T-helper 1 cell (primary cell): Measurements from ENCODE around the gene PYGO2.

ENCODE experiments used
- DNase-seq, 5 donors: peaks; one replicate each; pipeline ENCODE4 v3.0.0-alpha.2; 2012 to 2020

PYGO2 gene

DNA sequence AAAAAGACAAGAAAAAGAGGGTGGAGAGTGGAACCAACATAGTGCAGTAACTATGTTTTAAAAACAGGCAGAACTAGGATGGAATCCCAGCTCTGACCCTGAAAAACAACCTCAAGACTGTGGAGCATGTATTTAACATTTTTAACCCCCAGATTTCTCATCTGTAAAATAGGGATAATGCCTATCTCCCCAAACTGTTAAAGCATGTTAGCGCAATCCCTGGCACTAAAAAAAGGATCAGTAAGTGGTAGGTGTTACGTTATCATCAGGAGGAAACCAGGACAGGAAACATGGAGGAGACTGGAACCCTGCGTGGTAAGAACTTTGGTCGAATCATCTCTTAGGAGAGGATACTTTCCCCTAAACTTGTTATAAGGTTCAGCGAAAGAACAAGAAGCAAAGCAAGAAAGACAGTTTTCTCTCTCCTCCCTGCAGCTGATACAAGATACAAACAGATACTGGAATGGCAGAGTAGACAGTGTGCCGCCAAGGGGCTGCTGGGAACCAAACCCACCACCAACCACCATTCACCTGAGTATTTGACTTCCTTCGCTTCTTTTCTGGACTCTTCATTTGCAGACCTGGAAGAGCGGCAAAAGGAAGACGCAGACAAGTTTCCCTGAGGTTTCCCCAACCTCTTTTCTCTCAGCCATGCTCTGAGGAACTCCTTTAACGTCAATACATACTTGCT is 991 bp downstream of the PYGO2 start:
- DNase-seq, result no peak

DNA sequence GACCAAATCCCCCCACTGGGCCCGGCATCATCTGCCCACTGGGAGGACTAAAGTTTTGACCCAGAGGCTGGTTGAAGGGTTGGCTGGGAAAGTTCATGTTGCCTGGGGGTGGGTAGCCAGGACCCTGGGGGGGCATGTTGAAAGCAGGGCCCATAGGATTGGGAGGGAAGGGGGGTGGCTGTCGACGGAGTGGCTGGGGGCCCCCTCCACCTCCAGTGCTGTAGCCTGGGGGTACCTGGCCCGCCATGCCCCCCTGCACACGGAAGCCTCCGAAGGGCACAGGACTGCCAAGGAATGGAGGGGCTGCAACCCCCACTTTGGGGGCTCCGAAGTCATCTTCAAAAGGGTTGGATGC is 2.2 kb downstream of the PYGO2 start:
- DNase-seq, result no peak

GRCh38 chr1:154958681-154959425 is 2.7 kb downstream of the PYGO2 start:
- no peak for DNase-seq

DNA sequence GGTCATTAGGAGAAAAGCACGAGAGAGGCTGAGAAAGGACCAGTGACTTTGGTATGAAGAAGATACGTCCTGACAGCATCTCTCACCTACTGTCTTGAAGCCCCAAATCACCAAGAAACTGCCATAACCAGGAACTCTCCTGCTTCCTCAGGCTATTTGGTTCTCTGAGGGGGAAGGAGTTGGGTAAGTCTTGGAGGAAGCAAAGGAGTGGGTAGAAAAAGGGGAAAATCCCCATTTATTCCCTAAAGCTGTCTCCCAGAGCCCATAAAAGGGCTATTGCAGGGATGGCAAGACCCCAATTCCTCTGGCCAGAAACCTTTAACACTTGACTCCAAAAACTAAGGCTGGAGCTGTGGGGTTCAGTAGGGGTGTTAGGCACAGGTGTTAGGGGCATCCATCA is 3.5 kb downstream of the PYGO2 start:
- DNase-seq, result no peak

DNA sequence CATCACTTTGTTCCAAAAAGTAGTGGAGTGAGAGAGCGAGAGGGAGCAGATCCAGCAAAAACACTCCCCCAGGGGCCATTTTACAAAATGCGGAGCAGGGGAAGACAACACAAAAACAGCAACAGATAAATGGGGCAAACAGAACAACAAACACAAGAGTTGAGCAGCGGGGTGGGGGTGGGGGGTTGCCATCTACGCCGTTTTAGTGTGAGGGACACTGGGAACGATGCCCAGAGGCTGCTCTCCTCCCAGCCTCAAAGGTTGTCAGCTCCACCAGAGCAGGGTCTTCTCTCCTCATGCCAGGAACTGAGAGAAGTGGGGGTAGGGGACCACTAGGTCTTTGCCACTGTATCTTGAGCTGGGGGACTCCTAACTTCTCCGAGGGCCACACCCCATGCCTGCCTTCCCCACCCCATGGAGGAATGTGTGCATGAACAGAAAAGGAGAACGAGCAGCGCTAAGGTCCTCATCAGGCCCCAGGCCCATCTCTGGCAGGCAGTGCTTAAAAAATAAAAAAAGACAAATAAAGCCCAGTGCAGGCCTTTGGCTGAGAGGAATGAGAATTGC is 4.4 kb downstream of the PYGO2 start:
- no peak for DNase-seq

DNA sequence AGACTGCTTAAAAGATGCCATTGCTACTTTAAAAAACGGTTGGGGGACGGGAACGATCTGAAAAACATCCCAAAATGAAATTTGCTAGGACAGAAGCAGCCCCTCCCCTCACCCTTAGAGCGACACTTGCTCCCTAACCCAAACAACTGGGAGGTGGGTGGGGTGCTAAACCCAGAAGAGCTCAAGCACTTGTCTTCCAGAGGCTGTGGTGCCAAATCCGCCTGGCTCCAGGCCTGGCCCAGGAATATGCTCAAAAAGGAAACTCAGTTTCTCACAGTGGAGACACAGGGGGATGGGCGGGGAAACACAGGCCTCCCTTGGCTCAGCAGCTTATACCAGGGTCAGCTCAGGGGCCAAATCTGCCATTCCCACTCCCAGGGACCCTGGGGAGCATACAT is 5.0 kb downstream of the PYGO2 start:
- no peak for DNase-seq

DNA sequence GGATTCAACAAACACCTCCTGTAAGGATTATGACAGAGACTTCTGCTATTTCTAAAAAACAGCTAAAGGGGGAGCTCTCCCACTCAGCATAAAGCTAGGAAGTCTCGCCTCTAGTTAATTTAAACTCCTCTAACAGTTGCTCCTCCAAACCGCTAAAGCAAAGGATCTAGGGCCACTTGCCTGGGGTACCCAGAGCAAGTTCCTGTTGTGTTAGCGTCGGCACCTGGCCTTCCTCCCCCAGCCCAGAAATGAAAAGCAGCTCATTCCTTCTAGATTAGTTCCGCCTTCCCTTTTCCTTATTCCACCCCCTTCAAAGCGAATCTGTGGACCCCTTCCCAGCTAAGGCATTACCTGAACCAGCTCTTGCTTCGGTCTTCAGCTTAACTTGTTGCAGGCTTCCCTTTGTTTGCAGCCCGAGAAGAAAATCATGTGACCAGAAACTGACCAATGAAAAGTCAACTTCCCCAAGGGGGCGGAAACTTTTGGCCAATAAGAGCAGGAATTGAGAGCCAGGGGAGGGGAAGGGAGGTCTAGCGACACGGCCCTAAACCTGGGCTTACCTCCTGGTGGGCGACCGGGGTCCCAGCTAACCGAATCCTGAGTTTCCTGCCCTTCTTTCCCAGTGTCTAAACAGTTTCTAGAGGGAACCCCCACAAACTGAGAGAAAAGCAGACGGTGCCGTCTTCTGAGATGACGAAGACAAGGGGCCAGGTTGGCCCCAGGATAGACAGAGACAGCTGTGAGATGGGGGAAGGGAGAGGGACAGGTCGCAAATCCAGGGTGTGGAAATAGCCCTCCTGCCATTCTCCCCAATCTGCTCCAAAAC is 5.7 kb downstream of the PYGO2 start, which contains the start of gene PBXIP1:
Gene PBXIP1, minus strand, starts transcription at position 382 of the 826 bp plus-strand sequence. CDS start 2,378 bp downstream, outside the sequence.
- peak; percentile 61 to 89 (median 71) for DNase-seq

DNA sequence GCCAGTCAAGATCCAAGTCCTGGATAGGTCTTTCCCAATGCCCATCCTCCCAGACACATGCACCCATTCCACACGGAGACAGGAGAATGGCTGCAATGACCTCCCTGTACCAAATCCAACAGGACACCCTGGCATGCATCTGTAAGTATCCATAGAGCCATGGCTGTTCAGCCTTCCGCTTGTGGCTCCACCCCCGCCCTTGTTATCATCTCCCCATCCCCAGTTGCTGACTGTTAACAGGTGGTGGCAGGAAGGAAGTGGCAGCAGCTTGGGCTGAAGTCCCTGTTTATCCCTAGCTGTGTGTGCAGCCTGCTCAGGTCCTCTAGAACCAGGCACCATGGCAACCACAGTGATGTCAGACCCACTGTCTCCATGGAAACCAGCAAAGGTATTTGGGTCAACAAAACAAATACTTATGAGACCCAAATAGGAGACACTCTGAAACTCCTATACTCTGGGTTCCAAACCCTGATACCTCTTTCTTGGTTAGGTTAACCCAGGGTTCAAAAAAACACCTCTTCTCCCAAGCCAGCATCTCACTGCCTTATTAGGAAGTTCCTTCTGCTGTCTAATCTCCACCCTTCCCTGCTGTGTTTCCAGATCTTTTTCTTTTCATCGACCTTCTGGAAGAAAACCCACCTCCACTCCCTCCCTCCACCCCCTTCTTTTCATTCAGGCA is 6.4 kb downstream of the PYGO2 start:
- peak; percentile 88 to 97 (median 95) for DNase-seq

- no peak for DNase-seq
Measured at GRCh38 chr1:154954541-154954940, 7.0 kb downstream of the PYGO2 start.

DNA sequence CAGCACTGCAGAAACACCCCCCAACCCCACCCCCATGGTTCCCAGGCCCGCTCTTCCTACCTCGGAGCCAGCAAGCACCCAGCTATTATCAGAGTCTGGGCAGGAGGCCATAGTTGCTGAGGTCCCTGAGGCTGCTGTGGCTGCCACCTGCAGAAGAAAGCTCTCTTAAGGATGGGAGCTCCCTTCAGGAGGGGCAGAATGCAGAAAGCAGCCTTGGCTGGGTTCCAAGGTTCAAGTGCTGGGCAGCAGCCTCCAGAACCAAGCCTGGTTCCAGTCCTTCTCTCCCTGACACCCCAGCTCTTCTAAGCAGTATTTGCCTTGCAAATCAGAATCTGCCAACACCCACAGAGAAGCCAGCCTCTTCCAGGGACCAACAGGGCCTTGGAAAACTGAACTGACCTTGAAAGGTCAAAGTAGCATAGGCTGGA is 8.0 kb downstream of the PYGO2 start:
- no peak for DNase-seq

- DNase-seq, result no peak
Measured at GRCh38 chr1:154952664-154953063, 8.9 kb downstream of the PYGO2 start.

DNA sequence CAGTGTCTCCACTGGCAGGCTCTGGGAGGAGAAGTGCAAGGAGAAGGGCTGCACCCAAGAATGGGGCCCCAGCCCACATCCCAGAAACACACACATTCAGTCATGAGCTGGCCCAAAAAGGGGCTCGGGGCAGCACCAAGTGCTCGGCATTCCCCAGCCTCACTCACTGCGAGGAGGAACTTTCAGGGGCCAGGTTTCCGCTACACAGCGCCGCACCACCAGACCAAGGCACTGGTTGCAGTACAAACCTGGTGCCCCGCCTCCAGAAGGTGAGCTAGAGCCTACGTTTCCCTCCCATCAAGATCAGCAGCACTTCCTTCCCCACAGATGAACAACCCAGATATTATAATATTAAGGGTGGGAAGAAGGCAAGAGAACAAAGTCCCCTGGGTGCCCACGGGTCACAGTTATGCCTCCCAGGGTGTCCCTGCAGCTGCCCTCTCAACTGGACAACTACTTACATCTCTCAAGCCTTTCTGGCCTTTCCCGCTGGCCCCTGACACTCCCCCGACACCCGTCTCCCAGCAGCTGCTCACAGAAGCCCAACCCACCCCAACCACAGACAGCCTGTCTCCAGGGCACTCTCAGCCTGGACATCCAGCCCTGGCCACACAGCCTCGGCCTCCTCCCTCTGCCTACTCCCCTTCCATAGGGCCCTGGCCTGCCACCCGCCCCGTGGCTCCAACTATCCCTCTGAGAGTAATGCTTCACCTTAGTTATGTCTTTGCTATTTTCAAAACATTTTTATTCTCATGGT is 9.5 kb downstream of the PYGO2 start:
- peak; percentile 50 to 71 (median 59) for DNase-seq

DNA sequence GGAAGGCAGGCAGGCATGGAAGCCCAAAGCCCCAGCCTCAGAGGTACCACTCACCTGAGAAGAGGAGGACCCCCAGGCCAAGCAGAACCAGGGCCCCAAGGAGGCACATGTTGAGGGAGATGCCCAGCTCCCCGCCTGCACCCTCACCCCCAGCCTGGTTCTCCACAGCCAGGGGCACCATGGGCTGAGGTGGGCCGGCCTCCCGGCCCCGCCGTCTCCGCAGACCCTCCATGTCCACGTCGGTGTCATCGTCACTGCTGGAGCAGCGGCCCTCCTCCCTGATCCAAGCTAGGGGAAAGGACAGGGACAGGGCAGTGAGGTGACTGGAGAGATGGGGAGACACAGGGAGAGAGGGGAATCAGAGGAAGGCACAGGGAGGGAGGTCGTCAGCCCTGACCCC is 13.5 kb downstream of the PYGO2 start:
- no peak for DNase-seq

DNA sequence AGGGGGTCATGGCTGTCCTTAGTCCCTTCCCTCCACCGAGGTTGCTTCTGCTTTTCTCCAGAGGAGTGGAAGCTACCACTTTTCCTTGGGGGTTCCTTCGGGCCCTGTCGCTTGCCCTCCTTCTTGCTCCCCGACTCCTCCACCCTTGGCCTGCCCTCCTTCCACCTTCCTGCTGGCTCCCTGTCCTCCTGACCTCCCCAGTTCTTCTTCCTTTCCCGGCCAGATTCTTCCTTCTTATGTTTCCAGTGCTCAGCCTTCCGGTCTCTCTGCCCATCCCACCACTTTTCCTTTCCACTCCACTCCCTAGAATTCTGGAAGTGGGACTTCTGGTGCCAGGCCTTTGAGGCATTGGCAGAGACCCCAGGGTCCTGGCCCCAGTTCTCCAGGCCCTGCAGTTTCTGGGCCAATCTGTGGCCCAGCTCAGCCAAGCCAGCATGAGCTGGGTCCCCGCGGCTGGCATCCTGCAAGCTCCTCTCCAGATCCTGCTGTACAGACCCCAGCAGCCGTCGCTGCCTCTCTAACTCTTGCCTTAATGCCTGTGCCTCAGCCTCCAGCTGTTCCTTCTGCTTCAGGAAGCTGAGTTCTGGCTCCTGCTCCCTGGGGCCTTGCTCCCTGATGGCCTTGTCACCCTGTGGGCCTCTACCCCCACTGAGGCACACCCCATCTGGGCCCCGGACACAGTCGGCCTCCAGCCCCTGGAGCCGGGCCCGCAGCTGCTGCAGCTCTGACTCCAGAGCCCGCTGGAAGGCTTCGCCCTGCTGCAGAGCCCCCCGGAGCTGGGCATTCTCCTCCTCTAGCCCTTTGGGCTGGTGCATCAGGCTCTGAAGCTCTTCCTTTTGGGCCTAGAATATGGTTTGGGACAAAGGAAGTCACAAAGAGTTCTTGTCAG is 15.4 kb downstream of the PYGO2 start:
- DNase-seq, result no peak

GRCh38 chr1:154945160-154945961 is 16.2 kb downstream of the PYGO2 start:
- no peak for DNase-seq

DNA sequence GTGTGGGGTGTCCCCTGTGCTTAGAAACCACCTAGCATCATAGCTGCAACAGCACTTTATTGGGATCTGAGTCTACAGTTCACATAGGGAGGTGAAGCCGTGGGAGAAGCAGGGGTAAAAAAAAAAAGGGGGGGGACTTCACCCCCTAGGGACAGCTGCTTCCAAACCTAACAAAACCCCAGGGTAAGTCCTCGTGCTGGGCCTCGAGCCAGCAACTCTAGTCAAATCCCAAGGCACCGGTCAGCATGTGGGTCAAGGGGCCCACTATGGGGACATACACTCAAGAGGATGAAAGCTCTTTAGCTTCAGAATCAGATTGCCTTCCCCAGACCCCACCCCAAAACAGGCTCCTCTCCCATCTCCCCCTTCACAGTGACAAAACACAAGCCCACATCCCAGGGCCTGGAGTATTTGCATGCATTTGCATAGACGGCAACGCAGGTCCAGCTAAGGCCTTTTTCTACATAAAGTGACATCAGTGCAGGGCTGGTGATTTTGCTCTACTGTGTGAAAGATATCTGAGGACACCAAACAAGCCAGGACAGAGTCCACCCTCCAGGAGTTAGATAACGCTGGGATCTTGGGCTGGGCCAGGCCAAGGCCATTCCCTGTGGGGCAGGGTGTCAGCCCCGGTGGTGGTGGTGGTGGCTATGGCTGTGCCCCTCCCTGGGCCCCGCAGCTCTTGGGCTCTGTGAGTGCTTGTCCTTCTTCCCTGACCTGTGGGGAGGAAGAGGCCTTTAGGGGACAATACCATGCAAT is 17.0 kb downstream of the PYGO2 start:
- DNase-seq, result no peak

DNA sequence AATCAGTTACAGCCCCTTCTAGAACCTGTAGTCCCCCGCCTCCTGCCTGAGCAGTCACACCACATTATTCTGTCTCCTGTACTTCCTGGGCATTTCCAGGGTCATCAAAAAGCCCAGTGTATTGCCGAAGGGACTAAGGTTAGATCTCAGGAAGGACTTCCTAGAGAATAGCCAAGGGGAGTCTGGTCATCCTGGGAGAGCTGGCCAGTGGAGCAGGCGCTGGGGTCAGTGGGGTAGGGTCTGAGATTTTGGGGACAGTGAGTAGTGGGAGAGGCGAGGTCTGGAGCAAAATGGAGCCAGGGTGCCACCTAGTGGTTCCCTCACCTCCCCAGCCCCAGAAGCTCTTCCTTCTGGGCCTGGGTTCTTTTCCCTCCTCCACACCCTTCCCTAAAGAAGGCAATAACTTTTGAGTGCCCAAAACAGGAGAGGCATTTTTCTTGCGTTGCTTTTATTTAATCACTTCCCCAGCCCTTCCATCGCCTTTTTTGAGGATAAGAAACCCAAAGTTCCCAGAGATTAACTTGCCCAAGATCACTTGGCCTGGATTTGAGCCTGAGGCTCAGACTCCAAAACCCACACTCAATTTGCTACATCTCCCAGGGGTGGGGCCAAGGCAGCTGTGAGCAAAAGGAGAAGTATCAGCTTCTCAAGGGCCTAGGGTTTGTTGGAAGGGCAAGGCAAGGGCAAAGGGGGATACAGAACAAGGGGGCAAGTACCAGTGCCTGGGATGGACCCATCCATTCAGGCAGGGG is 17.8 kb downstream of the PYGO2 start:
- DNase-seq, result peak in 1 of 5 donors; percentile 58

DNA sequence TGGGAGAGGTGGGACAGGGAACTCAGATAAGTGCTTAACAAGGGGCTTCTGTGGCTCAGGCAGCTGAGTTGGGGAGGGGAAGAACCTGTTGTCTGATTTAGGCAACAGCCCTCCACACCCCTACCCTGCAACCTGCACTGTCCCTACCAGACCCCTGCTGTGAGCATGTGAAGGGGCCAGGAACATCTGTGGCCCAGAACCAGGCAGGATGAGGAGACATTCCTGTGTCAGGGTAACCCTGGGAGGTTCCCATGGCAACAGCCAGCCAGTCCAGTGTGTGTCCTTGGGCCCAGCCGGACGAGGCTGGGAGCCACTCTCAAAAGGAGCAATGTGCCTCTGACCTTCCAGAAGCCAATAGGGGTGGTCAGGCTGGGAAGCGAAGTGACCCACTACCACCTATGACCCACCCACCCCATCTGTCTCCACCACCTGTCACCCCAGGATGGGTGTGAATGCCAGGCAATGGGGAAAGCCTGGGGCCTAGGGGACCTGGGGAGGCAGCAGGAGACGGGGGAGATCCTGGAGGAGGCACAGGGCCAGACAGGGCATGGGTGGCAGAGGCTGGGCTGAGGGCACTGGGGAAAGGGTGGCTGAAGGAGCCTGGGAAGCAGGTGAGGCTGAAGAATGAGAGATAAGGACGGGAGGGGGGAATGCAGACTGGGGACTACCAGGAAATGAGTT is 20.1 kb downstream of the PYGO2 start:
- DNase-seq, result no peak
